GM06990 (cell line): ENCODE results near the gene GLDC.

Experiments used
- DNase-seq: peaks from one replicate; pipeline ENCODE4 v3.0.0-alpha.2; 2011; ENCODE audit not compliant: insufficient read length; ENCODE audit errors: extremely low read depth
- H3K27me3 ChIP-seq: replicated peaks from 2 replicates; pipeline ENCODE4 v1.6.0; 2011; ENCODE audit warnings: low read length; ENCODE audit not compliant: control insufficient read depth, insufficient read depth
- H3K36me3 ChIP-seq: 2 replicates; pipeline ENCODE4 v1.5.1; 2011; ENCODE audit warnings: low read length; ENCODE audit not compliant: control insufficient read depth, insufficient read depth
- H3K4me3 ChIP-seq: replicated peaks from 2 replicates; pipeline ENCODE4 v1.5.1; 2011; ENCODE audit warnings: low read depth, mild to moderate bottlenecking, control low read depth, low read length
- TF ChIP-seq, protein P1 (sequence below): IDR thresholded peaks from 2 replicates; pipeline ENCODE4 v1.5.1; 2011; ENCODE audit warnings: low read length, control low read depth, mild to moderate bottlenecking, inconsistent platforms; ENCODE audit not compliant: insufficient read depth, poor library complexity, severe bottlenecking

Gene GLDC

DNA sequence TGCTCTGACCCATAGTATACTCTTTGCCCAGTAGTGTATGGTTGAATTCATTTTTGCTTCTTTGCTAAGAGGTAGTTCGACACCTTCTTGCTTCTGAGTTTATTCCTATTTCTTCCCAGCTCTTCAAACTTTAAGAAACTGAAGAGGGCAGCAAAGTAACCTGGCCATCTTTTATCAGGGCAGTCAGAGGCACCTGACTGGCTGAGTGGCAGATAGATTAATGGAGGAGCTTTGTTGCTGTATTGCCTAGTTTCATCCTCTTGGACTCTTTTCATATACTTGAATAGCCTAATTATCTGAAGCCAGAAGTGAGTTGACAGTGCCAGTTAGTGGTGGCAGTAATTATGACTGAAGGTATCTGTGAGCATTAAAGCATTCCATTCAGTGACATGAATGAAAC is 150.1 kb downstream of the GLDC start:
- peaks cover 12% of the 10 kb centered on the region for H3K36me3 ChIP-seq
- DNase-seq, result no peak
- no peak overlapping the region for H3K4me3 ChIP-seq
- TF ChIP-seq, protein P1, sequence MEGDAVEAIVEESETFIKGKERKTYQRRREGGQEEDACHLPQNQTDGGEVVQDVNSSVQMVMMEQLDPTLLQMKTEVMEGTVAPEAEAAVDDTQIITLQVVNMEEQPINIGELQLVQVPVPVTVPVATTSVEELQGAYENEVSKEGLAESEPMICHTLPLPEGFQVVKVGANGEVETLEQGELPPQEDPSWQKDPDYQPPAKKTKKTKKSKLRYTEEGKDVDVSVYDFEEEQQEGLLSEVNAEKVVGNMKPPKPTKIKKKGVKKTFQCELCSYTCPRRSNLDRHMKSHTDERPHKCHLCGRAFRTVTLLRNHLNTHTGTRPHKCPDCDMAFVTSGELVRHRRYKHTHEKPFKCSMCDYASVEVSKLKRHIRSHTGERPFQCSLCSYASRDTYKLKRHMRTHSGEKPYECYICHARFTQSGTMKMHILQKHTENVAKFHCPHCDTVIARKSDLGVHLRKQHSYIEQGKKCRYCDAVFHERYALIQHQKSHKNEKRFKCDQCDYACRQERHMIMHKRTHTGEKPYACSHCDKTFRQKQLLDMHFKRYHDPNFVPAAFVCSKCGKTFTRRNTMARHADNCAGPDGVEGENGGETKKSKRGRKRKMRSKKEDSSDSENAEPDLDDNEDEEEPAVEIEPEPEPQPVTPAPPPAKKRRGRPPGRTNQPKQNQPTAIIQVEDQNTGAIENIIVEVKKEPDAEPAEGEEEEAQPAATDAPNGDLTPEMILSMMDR, result no peak
- H3K27me3 ChIP-seq, result no peaks in the 10 kb centered on the region

DNA sequence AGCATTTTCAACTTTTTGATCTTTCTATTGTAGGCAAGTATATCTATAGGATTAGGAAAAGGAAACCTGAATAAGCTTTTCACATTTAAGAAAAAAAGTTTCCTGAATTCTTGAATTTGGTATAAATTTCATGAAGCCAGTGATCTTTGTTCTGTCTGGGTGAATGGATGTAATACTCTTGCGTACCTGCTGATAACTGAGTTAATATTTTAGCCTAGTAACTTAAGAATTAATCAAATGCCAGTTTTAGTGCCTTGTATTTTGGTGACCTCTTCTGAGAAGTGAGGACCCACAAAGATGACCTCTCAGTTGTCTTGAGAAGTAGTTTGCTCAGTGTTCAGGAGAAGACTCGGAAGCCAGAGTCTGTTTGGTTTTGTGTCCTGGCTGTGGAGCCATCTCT is 154.7 kb downstream of the GLDC start:
- Histone ChIP-seq H3K4me3 (no peak overlapping the region), H3K27me3 (no peaks in the 10 kb centered on the region), H3K36me3 (peaks cover 3% of the 10 kb centered on the region)
- DNase-seq, result no peak
- TF ChIP-seq, protein P1, result no peak

DNA sequence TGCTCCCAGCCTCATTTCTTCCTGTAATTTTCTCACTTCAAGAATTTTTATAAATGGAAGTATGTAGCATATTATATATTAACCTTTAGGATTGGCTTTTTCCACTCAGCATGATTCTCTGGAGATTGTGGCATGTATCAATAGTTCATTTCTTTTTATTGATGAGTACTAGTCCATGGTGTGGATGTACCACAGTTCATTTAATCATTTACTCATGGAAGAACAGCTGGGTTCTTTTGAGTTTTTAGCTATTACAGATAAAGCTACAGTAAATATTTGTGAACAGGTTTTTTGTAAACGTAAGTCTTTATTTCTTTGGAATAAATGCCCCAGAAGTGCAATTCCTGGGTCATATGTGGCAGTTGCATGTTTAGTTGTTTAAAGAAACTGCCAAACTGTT is 156.4 kb downstream of the GLDC start:
- H3K4me3 ChIP-seq, result no peak overlapping the region
- H3K27me3 ChIP-seq, result no peaks in the 10 kb centered on the region
- H3K36me3 ChIP-seq, result peaks cover 6% of the 10 kb centered on the region
- TF ChIP-seq, protein P1, result no peak
- no peak for DNase-seq

DNA sequence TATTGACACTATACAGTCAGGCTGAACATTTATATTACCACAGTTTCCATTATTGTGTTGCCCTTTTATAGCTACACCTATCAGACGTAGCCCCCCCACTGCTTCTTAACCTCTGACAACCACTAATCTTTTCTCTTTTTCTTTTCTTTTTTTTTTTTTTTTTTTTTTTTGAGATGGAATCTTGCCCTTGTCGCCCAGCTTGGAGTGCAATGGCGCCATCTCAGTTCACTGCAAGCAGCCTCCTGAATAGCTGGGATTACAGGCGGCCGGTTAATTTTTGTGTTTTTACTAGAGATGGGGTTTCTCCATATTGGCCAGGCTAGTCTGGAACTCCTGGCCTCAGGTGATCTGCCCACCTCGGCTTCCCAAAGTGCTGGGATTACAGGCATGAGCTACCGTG is 157.1 kb downstream of the GLDC start:
- Histone ChIP-seq H3K27me3 (no peaks in the 10 kb centered on the region), H3K36me3 (peaks cover 8% of the 10 kb centered on the region), H3K4me3 (no peak overlapping the region)
- no peak for DNase-seq
- TF ChIP-seq, protein P1, result no peak

DNA sequence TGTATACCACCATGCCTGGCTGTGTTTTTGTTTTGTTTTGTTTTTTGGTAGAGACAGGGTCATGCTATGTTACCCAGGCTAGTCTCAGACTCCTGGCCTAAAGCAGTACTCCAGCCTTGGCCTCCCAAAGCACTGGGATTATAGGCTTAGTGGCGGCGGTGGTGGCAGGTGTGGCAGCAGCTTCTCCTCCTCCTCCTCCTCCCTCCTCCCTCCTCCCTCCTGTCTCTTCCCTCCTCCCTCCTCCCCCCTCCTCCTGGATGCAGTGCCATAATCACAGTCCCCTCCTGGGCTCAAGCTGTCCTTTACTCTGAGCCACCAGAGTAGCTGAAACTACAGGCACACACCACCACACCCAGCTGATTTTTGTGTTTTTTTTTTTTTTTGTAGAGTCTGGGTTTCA is 161.3 kb downstream of the GLDC start:
- Histone ChIP-seq H3K27me3 (no peaks in the 10 kb centered on the region), H3K36me3 (peaks cover 8% of the 10 kb centered on the region), H3K4me3 (no peak overlapping the region)
- TF ChIP-seq, protein P1, result no peak
- no peak for DNase-seq
